Endothelial cell of umbilical vein (primary cell): Measurements from ENCODE around the gene TEX13C. TPM values are rescaled to one million over a fixed set of nuclear protein-coding genes. Genes with fewer than 3 reads are reported as not detected.

ENCODE experiments used
- BruUV-seq: library from RNA; stranded (reverse); fragments of 400-500 nt; replicated peaks from 2 replicates; lab custom pipeline; 2021; lab: Mats Ljungman, UMichigan
- CTCF ChIA-PET: fragments of 300-600, 350-600 bp; sonication (Branson Sonifier 250); formaldehyde crosslinking; loops from one replicate; lab custom pipeline; 2021; ENCODE audit warnings: antibody characterized with exemption, inconsistent platforms; lab: Charles Lee
- POLR2A ChIA-PET: fragments of 300-600, 350-600 bp; sonication (Branson Sonifier 250); formaldehyde crosslinking; loops from one replicate; lab custom pipeline; 2021; ENCODE audit warnings: antibody characterized with exemption, inconsistent platforms; lab: Charles Lee
- DNase-seq: peaks from one replicate; pipeline ENCODE4 v3.0.0-alpha.2; 2011; ENCODE audit warnings: low read depth, low spot score
- FAIRE-seq: peaks from 2 replicates; lab custom pipeline; 2011; peaks lifted over from hg19 to GRCh38; lab: Jason Lieb, UNC
- H2AFZ ChIP-seq: 2 replicates; pipeline ENCODE4 v1.6.0; 2012; ENCODE audit warnings: low read depth, low read length, control low read depth, inconsistent platforms
- H3K27ac ChIP-seq: 2 replicates; pipeline ENCODE4 v1.5.1; 2011; ENCODE audit warnings: low read depth, mild to moderate bottlenecking, control low read depth, low read length, moderate library complexity; ENCODE audit not compliant: insufficient read depth
- H3K27me3 ChIP-seq, 2 experiments: 2 replicates each; pipeline versions ENCODE4 v1.6.0 to v1.6.1; 2011; ENCODE audit warnings: low read length in 2 of 2, mixed read lengths in 1 of 2; ENCODE audit not compliant: control insufficient read depth in 2 of 2, insufficient read depth in 2 of 2
- H3K36me3 ChIP-seq, 2 experiments: 2 replicates in 1 of 2; 3 replicates in 1 of 2; pipeline ENCODE4 v1.5.1; 2011; ENCODE audit warnings: low read length in 2 of 2, mild to moderate bottlenecking in 1 of 2, moderate library complexity in 1 of 2; ENCODE audit not compliant: control insufficient read depth in 2 of 2, insufficient read depth in 2 of 2; ENCODE audit errors: extremely low read depth in 1 of 2
- H3K4me1 ChIP-seq: 3 replicates; pipeline ENCODE4 v1.5.1; 2011; ENCODE audit warnings: mild to moderate bottlenecking, low read length; ENCODE audit not compliant: control insufficient read depth, insufficient read depth; ENCODE audit errors: extremely low read depth
- H3K4me2 ChIP-seq: 2 replicates; pipeline ENCODE4 v1.6.1; 2011; ENCODE audit warnings: low read length, control low read depth, mixed read lengths; ENCODE audit not compliant: insufficient read depth
- H3K4me3 ChIP-seq, 3 experiments: fragments of 200-600 bp in 1 of 3; sonication (generic), shearing (Covaris generic) in 1 of 3; replicated peaks in 1 of 3; 2 replicates each; pipeline ENCODE4 v1.5.1; 2011 to 2016; ENCODE audit warnings: control low read depth in 3 of 3, low read length in 3 of 3, mild to moderate bottlenecking in 2 of 3, inconsistent platforms in 1 of 3, low read depth in 1 of 3, moderate library complexity in 1 of 3; ENCODE audit not compliant: insufficient read depth in 1 of 3
- H3K79me2 ChIP-seq: 2 replicates; pipeline ENCODE4 v1.6.0; 2012; ENCODE audit warnings: low read length, inconsistent platforms; ENCODE audit not compliant: control insufficient read depth, insufficient read depth
- H3K9ac ChIP-seq: replicated peaks from 2 replicates; pipeline ENCODE3; 2011; ENCODE audit warnings: low read length, control low read depth; ENCODE audit not compliant: insufficient read depth; ENCODE audit errors: extremely low read depth
- H3K9me1 ChIP-seq: replicated peaks from 3 replicates; pipeline ENCODE4 v1.6.0; 2011; ENCODE audit warnings: mild to moderate bottlenecking, low read length; ENCODE audit not compliant: control insufficient read depth, insufficient read depth; ENCODE audit errors: extremely low read depth
- H3K9me3 ChIP-seq: replicated peaks from 2 replicates; pipeline ENCODE4 v1.5.1; 2012; ENCODE audit warnings: low read length, inconsistent platforms; ENCODE audit not compliant: control insufficient read depth, insufficient read depth
- H4K20me1 ChIP-seq: replicated peaks from 2 replicates; pipeline ENCODE3; 2011; ENCODE audit warnings: mild to moderate bottlenecking, low read length; ENCODE audit not compliant: control insufficient read depth, insufficient read depth; ENCODE audit errors: extremely low read depth
- CTCF ChIP-seq, 2 donors: IDR thresholded peaks; 1 replicate in 1 of 2; 2 replicates in 1 of 2; pipeline ENCODE4 v1.5.1; 2011; ENCODE audit warnings: low read length in 2 of 2, mild to moderate bottlenecking in 2 of 2, moderate library complexity in 2 of 2, control low read depth in 1 of 2, inconsistent platforms in 1 of 2, low read depth in 1 of 2; ENCODE audit not compliant: insufficient read depth in 1 of 2; ENCODE audit errors: extremely low read depth in 1 of 2
- EZH2 ChIP-seq: IDR thresholded peaks from 2 replicates; pipeline ENCODE4 v1.6.1; 2012; ENCODE audit warnings: borderline replicate concordance, low read depth, mild to moderate bottlenecking, moderate library complexity, low read length, inconsistent platforms; ENCODE audit not compliant: severe bottlenecking
- FOS ChIP-seq: IDR thresholded peaks from 2 replicates; pipeline ENCODE4 v1.6.1; 2011; ENCODE audit warnings: mild to moderate bottlenecking, low read length, moderate library complexity, borderline replicate concordance; ENCODE audit not compliant: insufficient read depth
- GATA2 ChIP-seq: IDR thresholded peaks from 2 replicates; pipeline ENCODE4 v1.7.0; 2011; ENCODE audit warnings: low read depth, mild to moderate bottlenecking, moderate library complexity, mixed read lengths, low read length; ENCODE audit not compliant: insufficient read length, insufficient read depth
- JUN ChIP-seq: IDR thresholded peaks from 2 replicates; pipeline ENCODE4 v1.6.1; 2011; ENCODE audit warnings: borderline replicate concordance, low read depth; ENCODE audit not compliant: insufficient read length, insufficient read depth
- MAX ChIP-seq: IDR thresholded peaks from 2 replicates; pipeline ENCODE4 v1.6.1; 2011; ENCODE audit not compliant: insufficient read depth, insufficient read length
- MYC ChIP-seq: IDR thresholded peaks from one replicate; pipeline ENCODE4 v1.6.1; 2011; ENCODE audit warnings: mild to moderate bottlenecking, low read depth, low read length
- POLR2A ChIP-seq: IDR thresholded peaks from 2 replicates; pipeline ENCODE4 v1.6.1; 2012; ENCODE audit warnings: low read depth, mild to moderate bottlenecking, control low read depth, low read length
- POLR2AphosphoS5 ChIP-seq: IDR thresholded peaks from 2 replicates; pipeline ENCODE4 v1.6.1; 2012; ENCODE audit warnings: low read depth, mild to moderate bottlenecking, control low read depth, low read length, moderate library complexity; ENCODE audit not compliant: insufficient read depth
- dilution Hi-C: fragments of 300-500 bp; cut with MboI; formaldehyde crosslinking; loops from one replicate; pipeline ENCODE4 v1.15.0; 2019; ENCODE audit warnings: low sequenced_read_pairs; ENCODE audit not compliant: extremely low pct_ligation_motif_present
- intact Hi-C: fragments of 100-400 bp; cut with micrococcal nuclease; formaldehyde crosslinking; loops from one replicate; pipeline ENCODE4 v1.10.0; 2022
- polyA plus RNA-seq, 4 experiments: library from polyadenylated mRNA; depleted of rRNA in 3 of 4; stranded (reverse) in 3 of 4; unstranded in 1 of 4; fragments of >200 nt; gene quantifications; 2 replicates each; pipeline versions ENCODE4 v1.2.1 to v1.2.3, GENCODE V29; 2011 to 2012; ENCODE audit warnings: missing spikeins in 1 of 4
- total RNA-seq: library from RNA; stranded (reverse); gene quantifications from 2 replicates; pipeline ENCODE4 v1.2.3, GENCODE V29; 2021

TEX13C gene
- total and polyA plus RNA-seq, 2 donors (not counting 3 experiments of a cell fraction or from before 2014, with no cell fraction given) = not detected

- no peak for FAIRE-seq
- no peaks in the 10 kb centered on the region for H3K36me3 ChIP-seq
Observed at GRCh38 chrX:125287282-125287681, 32.4 kb upstream of the TEX13C start.

More at GRCh38 chrX:125287282-125287681, 32.4 kb upstream of the TEX13C start:
- Histone ChIP-seq H4K20me1 (no peaks in the 10 kb centered on the region), H3K79me2 (no peaks in the 10 kb centered on the region), H3K9me1 (no peaks in the 10 kb centered on the region), H3K27ac (no peak overlapping the region), H3K9ac (no peak overlapping the region), H3K4me3 (no peak overlapping the region), H3K9me3 (no peaks in the 10 kb centered on the region), H2AFZ (no peak overlapping the region), H3K4me2 (no peak overlapping the region), H3K4me1 (no peaks in the 10 kb centered on the region), H3K27me3 (no peaks in the 10 kb centered on the region)
- DNase-seq = no peak
- POLR2A ChIA-PET = no interaction called here
- CTCF ChIA-PET = no interaction called here
- intact Hi-C loops = no loop called here
- no peak for TF ChIP-seq POLR2AphosphoS5
- no peak for TF ChIP-seq MAX
- no peak for TF ChIP-seq EZH2
- no peak for TF ChIP-seq JUN
- no peak for TF ChIP-seq FOS
- TF ChIP-seq MYC = no peak
- TF ChIP-seq CTCF (IDR thresholded peaks at IDR 0.05; ENCODE audit: extremely low read depth in 1 of 2, insufficient read depth in 1 of 2, low read depth in 1 of 2, low read length in 2 of 2) = no peak
- no peak for TF ChIP-seq POLR2A
- no peak for TF ChIP-seq GATA2
- no TSS peak for BruUV-seq
- dilution Hi-C loops = no loop called here
